Sigmoid colon (tissue), 4 donors: Measurements from ENCODE around the gene PRKG1.

Source experiments
- EP300 ChIP-seq, 4 donors: sonication (generic); formaldehyde crosslinking; IDR thresholded peaks; one replicate each; pipeline ENCODE4 v1.6.1; 2017; ENCODE audit warnings: antibody characterized with exemption in 4 of 4
- TF ChIP-seq, protein P1 (sequence below), 4 experiments: fragments of 450-650 bp in 3 of 4; fragments of 200-600 bp in 1 of 4; IDR thresholded peaks; one replicate each; pipeline ENCODE4 v1.5.1; 2016 to 2019; ENCODE audit warnings: antibody characterized with exemption in 4 of 4, mild to moderate bottlenecking in 3 of 4, moderate library complexity in 2 of 4

DNA sequence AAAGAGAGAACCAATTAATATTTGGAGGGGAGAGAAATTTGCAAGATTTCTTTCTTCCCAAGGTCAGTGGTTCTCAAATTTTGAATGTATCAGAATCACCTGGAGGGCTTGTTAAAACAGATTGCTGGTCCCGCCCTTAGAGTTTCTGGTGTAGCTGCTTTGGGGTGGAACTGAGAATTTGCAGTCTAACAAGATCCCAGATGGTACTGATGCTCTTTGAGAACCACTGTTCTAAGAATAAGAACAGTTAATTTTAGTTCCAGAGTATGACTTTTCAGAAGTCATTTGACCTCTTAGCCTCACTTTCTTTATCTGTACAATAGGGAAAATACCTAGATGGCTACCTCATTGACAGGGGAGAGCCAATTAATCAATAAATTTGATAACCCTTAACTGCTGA lies 161.6 kb downstream of the PRKG1 start:
- TF ChIP-seq, protein P1, sequence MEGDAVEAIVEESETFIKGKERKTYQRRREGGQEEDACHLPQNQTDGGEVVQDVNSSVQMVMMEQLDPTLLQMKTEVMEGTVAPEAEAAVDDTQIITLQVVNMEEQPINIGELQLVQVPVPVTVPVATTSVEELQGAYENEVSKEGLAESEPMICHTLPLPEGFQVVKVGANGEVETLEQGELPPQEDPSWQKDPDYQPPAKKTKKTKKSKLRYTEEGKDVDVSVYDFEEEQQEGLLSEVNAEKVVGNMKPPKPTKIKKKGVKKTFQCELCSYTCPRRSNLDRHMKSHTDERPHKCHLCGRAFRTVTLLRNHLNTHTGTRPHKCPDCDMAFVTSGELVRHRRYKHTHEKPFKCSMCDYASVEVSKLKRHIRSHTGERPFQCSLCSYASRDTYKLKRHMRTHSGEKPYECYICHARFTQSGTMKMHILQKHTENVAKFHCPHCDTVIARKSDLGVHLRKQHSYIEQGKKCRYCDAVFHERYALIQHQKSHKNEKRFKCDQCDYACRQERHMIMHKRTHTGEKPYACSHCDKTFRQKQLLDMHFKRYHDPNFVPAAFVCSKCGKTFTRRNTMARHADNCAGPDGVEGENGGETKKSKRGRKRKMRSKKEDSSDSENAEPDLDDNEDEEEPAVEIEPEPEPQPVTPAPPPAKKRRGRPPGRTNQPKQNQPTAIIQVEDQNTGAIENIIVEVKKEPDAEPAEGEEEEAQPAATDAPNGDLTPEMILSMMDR (IDR thresholded peaks at IDR 0.05): no peak
- no peak for TF ChIP-seq EP300 (IDR thresholded peaks at IDR 0.05)
